Measurements from ENCODE around the gene BCL2.

- TF ChIP-seq CTCF (conservative IDR thresholded peaks at IDR 0.05) = no peak
- TF ChIP-seq ZFX (IDR thresholded peaks at IDR 0.05) = no peak
Measured at GRCh38 chr18:63208676-63209075, 110.9 kb downstream of the BCL2 start.

Data from C4-2B (cell line).